Kidney (tissue), 22 donors: ENCODE measurements around the gene HOTAIR. TPM values are rescaled to one million over a fixed set of nuclear protein-coding genes. Genes with fewer than 3 reads are reported as not detected.

ENCODE experiments used
- DNase-seq, 5 donors: peaks; one replicate each; pipeline ENCODE4 v3.0.0-alpha.2; 2013 to 2020
- FAIRE-seq: peaks from 2 replicates; lab custom pipeline; 2012; peaks lifted over from hg19 to GRCh38; lab: Jason Lieb, UNC
- H3K27ac ChIP-seq, 2 donors: one replicate each; pipeline ENCODE4 v1.7.0; 2013; ENCODE audit warnings: low read depth in 2 of 2, low read length in 2 of 2, inconsistent platforms in 1 of 2
- H3K27me3 ChIP-seq: one replicate; pipeline ENCODE4 v1.7.1; 2013; ENCODE audit warnings: low read length, inconsistent platforms; ENCODE audit not compliant: control insufficient read depth, insufficient read depth
- H3K36me3 ChIP-seq, 3 donors: one replicate each; pipeline versions ENCODE4 v1.7.0 to v1.7.1; 2013; ENCODE audit warnings: low read length in 3 of 3, control low read depth in 1 of 3, inconsistent platforms in 1 of 3; ENCODE audit not compliant: insufficient read depth in 3 of 3, control insufficient read depth in 2 of 3
- H3K4me1 ChIP-seq, 3 donors: one replicate each; pipeline versions ENCODE4 v1.7.0 to v1.7.1; 2013; ENCODE audit warnings: low read length in 3 of 3, inconsistent platforms in 1 of 3, low read depth in 1 of 3; ENCODE audit not compliant: control insufficient read depth in 2 of 3, insufficient read depth in 2 of 3
- H3K4me3 ChIP-seq, 3 donors: one replicate each; pipeline versions ENCODE4 v1.7.0 to v1.8.1; 2013; ENCODE audit warnings: low read length in 3 of 3, control low read depth in 1 of 3, inconsistent platforms in 1 of 3
- H3K9ac ChIP-seq, 3 donors: one replicate each; pipeline versions ENCODE4 v1.7.0 to v1.7.1; 2013; ENCODE audit warnings: low read length in 3 of 3, control low read depth in 1 of 3, inconsistent platforms in 1 of 3
- H3K9me3 ChIP-seq, 3 donors: one replicate each; pipeline versions ENCODE4 v1.7.0 to v1.7.1; 2013; ENCODE audit warnings: low read length in 3 of 3, control low read depth in 1 of 3, inconsistent platforms in 1 of 3; ENCODE audit not compliant: control insufficient read depth in 2 of 3, insufficient read depth in 1 of 3
- intact Hi-C: fragments of 100-400 bp; cut with DNase I; formaldehyde crosslinking; loops from one replicate; pipeline ENCODE4 v1.11.1; 2022
- long read RNA-seq, 10 donors: library from polyadenylated mRNA in 1 of 10; unstranded in 1 of 10; transcript quantifications; one replicate each; pipeline ENCODE4 v2.0.0 and lab custom pipeline, GENCODE V29; 2021 to 2026
- polyA plus RNA-seq: library from polyadenylated mRNA; stranded (reverse); fragments of 350-450 nt; fragmentation: Illumina TruSeq; extraction: RNeasy Lipid Tissue Mini Kit (QIAGEN cat#74804); gene quantifications from one replicate; pipeline ENCODE4 v1.2.3, GENCODE V29; 2014; ENCODE audit warnings: low read depth, low replicate concordance; ENCODE audit not compliant: insufficient read depth
- total RNA-seq: library from RNA; stranded (reverse); fragmentation: NEBNext Ultra II Directional; extraction: Animal tissue kit (Norgen Biotek cat#: 25700); gene quantifications from one replicate; pipeline ENCODE4 v1.2.1, GENCODE V29; 2021
- TF ChIP-seq, protein P1 (sequence below): IDR thresholded peaks from 3 replicates; pipeline ENCODE4 v1.5.1; 2012; ENCODE audit warnings: mild to moderate bottlenecking, moderate library complexity, borderline replicate concordance; ENCODE audit not compliant: insufficient read depth; ENCODE audit errors: extremely low read depth
- donor health status: control.
- donor health status: control.
- donor health status: control.
- donor health status: control.
- donor health status: control.
- donor health status: DM: yes; HTN: yes; CAD: no.
- donor health status: Normal renal cell carcinoma (clear cell type).

The HOTAIR gene
- total RNA-seq (0.76 TPM), polyA plus RNA-seq (0.52 TPM)
- long read RNA-seq, donor 1, partial matches to known transcripts = 0 of 6 reads
- long read RNA-seq, donor 1, other reads (novel, unspliced or antisense) = 5 of 6 reads
- long read RNA-seq, donor 2, partial matches to known transcripts = 45 of 45 reads
- long read RNA-seq, donor 2, other reads (novel, unspliced or antisense) = 0 of 45 reads
- long read RNA-seq, donor 3, partial matches to known transcripts = 26 of 26 reads
- long read RNA-seq, donor 3, other reads (novel, unspliced or antisense) = 0 of 26 reads
- long read RNA-seq, donor 4 = 0 reads
- long read RNA-seq, donor 5 = 0 reads
- long read RNA-seq, donor 6 = 0 reads
- long read RNA-seq, donor 7, partial matches to known transcripts = 0 of 1 reads
- long read RNA-seq, donor 7, other reads (novel, unspliced or antisense) = 0 of 1 reads
- long read RNA-seq, donor 8 = 0 reads
- long read RNA-seq, donor 9 = 0 reads
- long read RNA-seq, donor 10 = 0 reads

DNA sequence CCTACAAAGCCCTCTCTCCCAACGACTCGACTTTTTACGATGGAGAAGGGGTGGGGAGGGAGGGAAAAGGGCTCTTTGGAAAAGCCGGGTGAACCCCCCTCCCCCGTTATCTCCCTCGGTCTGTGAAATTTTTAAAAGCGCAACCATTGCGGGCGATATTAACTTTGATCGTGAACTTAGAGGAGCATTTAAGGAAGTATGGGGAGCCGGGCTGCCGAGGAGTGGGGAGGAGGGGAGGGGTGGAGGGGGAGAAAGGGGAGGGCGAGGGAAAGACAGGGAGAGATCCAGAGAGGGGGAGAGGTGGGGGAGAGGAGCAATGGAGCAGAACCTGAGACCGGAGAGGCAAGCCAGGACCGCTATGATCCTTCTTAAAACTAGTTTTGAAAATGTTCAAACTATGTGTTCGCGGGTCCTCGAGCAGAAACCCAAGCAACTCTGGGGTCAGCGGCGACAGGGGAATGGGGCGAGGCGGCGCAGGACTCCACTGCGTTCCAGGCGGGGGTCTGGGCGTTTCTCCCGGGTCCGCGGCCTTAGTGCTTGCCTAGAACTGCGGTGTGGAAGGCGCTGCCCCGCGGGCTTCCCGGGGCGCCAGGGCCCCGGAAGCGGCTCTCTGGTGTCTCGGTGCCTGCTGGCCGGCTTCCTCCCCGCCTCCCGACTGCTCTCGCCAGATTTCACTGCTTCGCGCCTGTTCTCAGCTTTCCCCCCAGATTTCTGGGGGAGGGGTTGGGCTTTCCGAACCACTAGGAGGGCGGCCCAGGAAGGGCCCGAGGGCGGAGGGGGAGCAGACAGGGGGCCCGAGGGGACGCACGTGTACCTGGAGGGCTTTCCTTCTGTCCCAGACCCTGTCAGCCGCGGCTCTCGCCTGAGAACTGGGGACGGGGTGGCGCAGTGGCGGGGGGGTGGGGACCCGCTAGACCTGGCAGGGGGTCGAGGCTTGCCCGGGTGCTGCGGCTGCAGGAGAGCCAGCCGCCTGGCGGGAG lies at the start of gene HOTAIR:
HOTAIR (minus strand) TSS at position 871 of the 980 bp plus-strand sequence.
- Histone ChIP-seq H3K4me1 (peaks cover 0 to 7% (median 5%) of the 10 kb centered on the region in 3 donors), H3K36me3 (no peaks in the 10 kb centered on the region), H3K27me3 (peaks cover 20% of the 10 kb centered on the region), H3K4me3 (peak within 1 kb of the TSS; percentile 33 to 63 (median 49)), H3K9me3 (no peaks in the 10 kb centered on the region), H3K9ac (peak within 1 kb of the TSS in 1 of 3 donors; percentile 46), H3K27ac (no peak within 1 kb of the TSS)
- DNase-seq = peak in 4 of 5 donors; percentile 81 to 86 (median 84)
- TF ChIP-seq, protein P1, sequence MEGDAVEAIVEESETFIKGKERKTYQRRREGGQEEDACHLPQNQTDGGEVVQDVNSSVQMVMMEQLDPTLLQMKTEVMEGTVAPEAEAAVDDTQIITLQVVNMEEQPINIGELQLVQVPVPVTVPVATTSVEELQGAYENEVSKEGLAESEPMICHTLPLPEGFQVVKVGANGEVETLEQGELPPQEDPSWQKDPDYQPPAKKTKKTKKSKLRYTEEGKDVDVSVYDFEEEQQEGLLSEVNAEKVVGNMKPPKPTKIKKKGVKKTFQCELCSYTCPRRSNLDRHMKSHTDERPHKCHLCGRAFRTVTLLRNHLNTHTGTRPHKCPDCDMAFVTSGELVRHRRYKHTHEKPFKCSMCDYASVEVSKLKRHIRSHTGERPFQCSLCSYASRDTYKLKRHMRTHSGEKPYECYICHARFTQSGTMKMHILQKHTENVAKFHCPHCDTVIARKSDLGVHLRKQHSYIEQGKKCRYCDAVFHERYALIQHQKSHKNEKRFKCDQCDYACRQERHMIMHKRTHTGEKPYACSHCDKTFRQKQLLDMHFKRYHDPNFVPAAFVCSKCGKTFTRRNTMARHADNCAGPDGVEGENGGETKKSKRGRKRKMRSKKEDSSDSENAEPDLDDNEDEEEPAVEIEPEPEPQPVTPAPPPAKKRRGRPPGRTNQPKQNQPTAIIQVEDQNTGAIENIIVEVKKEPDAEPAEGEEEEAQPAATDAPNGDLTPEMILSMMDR = peak; percentile 4
- intact Hi-C loops = no loop called here
- no peak for FAIRE-seq

DNA sequence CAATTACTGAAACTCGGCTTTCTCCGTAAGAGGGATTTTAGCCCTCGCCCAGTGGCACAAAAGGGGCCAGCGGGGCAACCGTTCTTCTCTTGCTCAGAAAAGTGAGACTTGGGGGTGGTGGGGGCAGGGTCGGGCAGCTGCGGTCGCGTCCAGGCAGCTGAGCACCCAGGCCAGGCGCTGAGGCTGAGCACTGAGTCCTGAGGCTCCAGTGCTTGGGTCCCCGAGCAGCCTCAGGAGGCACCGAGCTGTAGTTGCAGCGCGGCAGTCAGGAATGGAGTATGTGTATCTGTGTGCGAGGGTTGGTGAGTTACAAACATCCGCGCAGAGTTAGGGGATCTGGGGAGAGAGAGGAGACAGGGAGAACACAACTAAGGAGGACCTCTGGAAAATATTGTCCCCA lies 49.4 kb upstream of the HOTAIR start:
- H3K9ac ChIP-seq = peak overlapping the region in 1 of 3 donors; percentile 51
- DNase-seq = peak in 2 of 5 donors; percentile 63 to 65
- FAIRE-seq = no peak
- TF ChIP-seq, protein P1 = no peak
- H3K4me1 ChIP-seq = peaks cover 11 to 15% (median 12%) of the 10 kb centered on the region in 3 donors
- H3K27ac ChIP-seq = peak overlapping the region; percentile 32 to 49
- no peaks in the 10 kb centered on the region for H3K36me3 ChIP-seq
- H3K27me3 ChIP-seq = peaks cover 3% of the 10 kb centered on the region
- intact Hi-C loops = no loop called here
- H3K9me3 ChIP-seq = no peaks in the 10 kb centered on the region
- no peak overlapping the region for H3K4me3 ChIP-seq

DNA sequence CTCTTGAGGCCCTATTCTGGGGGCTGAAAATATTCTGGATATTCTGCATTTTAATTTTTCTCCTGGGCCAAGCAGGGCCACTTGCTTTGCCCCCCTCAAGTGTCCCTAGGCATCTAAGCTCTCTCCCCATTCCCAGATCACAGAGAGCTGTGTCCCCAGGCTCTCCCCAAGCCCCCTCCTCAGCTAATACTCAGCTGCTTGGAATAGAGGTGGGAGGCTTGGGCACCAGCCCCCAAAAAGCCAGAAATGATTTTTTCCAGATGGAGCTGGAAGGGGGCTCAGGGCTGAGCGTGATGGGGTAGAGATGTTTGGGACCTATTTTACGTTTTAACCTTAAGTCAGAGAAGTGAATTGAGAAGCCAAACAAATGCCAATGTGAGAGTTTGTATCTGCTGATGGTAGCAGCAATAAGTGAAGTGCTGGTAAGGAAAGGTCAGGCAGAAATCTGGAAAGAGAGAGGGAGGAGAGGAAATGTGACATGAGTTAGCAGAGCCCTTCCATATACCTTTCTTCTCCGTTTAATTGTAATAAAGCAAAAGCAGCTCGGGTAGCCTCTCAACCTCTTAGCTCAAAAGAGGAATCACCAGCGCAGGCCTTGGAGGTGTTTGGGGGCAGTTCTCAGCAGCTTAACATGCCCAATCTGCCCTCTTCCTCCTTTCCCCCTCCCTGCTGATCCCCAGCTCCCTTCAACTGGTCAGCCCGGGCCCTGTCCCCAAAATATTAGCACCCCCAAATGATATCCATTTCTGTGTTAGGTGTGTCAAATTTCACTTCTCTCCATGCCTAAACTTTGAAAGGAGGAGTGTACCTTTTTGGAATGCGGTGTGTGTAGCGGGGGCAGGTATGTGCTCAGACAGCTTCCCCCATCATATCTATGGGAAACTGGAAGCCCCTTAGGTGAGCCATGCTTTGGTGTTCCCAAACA lies 48.5 kb upstream of the HOTAIR start:
- peak overlapping the region in 2 of 3 donors; percentile 6 to 54 for H3K9ac ChIP-seq
- no peak overlapping the region for H3K4me3 ChIP-seq

More for the DNA sequence above, 48.5 kb upstream of the HOTAIR start:
- no peaks in the 10 kb centered on the region for H3K9me3 ChIP-seq
- DNase-seq (peak in 2 of 5 donors; percentile 28 to 43), FAIRE-seq (no peak)
- H3K4me1 ChIP-seq = peaks cover 8 to 10% (median 10%) of the 10 kb centered on the region in 3 donors
- peaks cover 3% of the 10 kb centered on the region for H3K27me3 ChIP-seq
- TF ChIP-seq, protein P1 = no peak
- peak overlapping the region in 1 of 2 donors; percentile 41 for H3K27ac ChIP-seq
- H3K36me3 ChIP-seq = no peaks in the 10 kb centered on the region
- intact Hi-C loops = no loop called here
